K562 (cell line): ENCODE data around the gene CCN2. TPM values are rescaled to one million over a fixed set of nuclear protein-coding genes. Genes with fewer than 3 reads are reported as not detected.

ENCODE experiments used
- ATAC-seq: fragments of 200-7000 bp; cut with Tn5 transposase; 3 replicates; pipeline ENCODE4 v1.9.1; 2020; ENCODE audit warnings: moderate library complexity
- BruUV-seq: library from RNA; stranded (reverse); fragments of 400-500 nt; replicated peaks from 2 replicates; lab custom pipeline; 2021; lab: Mats Ljungman, UMichigan
- CTCF ChIA-PET: fragments of 300-600 bp; formaldehyde crosslinking; extraction: SDS; loops from one replicate; lab custom pipeline; 2021; ENCODE audit warnings: low intra/inter-chr PET ratio; lab: Yijun Ruan, JAX
- POLR2A ChIA-PET: fragments of 300-600, 350-650 bp; sonication (Branson Sonifier 250); formaldehyde crosslinking; extraction: SDS; loops from one replicate; lab custom pipeline; 2021; ENCODE audit warnings: antibody characterized with exemption, inconsistent platforms; lab: Yijun Ruan, JAX
- DNase-seq, 4 experiments: peaks; one replicate each; pipeline versions ENCODE4 v3.0.0 to v3.0.0-alpha.2; 2011 to 2018; ENCODE audit warnings: low spot score in 3 of 4, mixed read lengths in 3 of 4; ENCODE audit errors: extremely low read depth in 1 of 4
- FAIRE-seq: peaks from 2 replicates; lab custom pipeline; 2011; peaks lifted over from hg19 to GRCh38; lab: Jason Lieb, UNC
- H2AFZ ChIP-seq: 2 replicates; pipeline ENCODE4 v1.6.0; 2011; ENCODE audit warnings: low read depth, low read length, control low read depth, inconsistent platforms
- H3K27ac ChIP-seq: fragments of 200-600 bp; 3 replicates; pipeline ENCODE4 v1.8.0; 2011; ENCODE audit warnings: low read depth, mild to moderate bottlenecking, control low read depth, inconsistent platforms, low read length, moderate library complexity, mixed read lengths; ENCODE audit errors: extremely low read depth
- H3K27me3 ChIP-seq, 2 experiments: fragments of 300-600 bp in 1 of 2; 2 replicates in 1 of 2; 3 replicates in 1 of 2; pipeline versions ENCODE4 v1.6.0 to v1.8.0; 2011; ENCODE audit warnings: inconsistent platforms in 2 of 2, low read length in 2 of 2, mild to moderate bottlenecking in 1 of 2, mixed read lengths in 1 of 2, moderate library complexity in 1 of 2; ENCODE audit not compliant: control insufficient read depth in 2 of 2, insufficient read depth in 2 of 2
- H3K36me3 ChIP-seq: fragments of 300-600 bp; 3 replicates; pipeline ENCODE4 v1.8.0; 2011; ENCODE audit warnings: mild to moderate bottlenecking, low read length, inconsistent platforms; ENCODE audit not compliant: control insufficient read depth, insufficient read depth
- H3K4me1 ChIP-seq, 2 experiments: fragments of 200-600 bp in 1 of 2; replicated peaks in 1 of 2; 2 replicates in 1 of 2; 3 replicates in 1 of 2; pipeline versions ENCODE4 v1.5.1 to v1.8.0; 2011; ENCODE audit warnings: inconsistent platforms in 2 of 2, low read length in 2 of 2, mild to moderate bottlenecking in 1 of 2, mixed read lengths in 1 of 2, moderate library complexity in 1 of 2; ENCODE audit not compliant: control insufficient read depth in 2 of 2, insufficient read depth in 2 of 2
- H3K4me2 ChIP-seq: 2 replicates; pipeline ENCODE4 v1.6.1; 2011; ENCODE audit warnings: low read length, control low read depth, inconsistent platforms, mixed read lengths; ENCODE audit not compliant: insufficient read depth
- H3K4me3 ChIP-seq: fragments of 200-600 bp; sonication (generic), shearing (Covaris generic); 2 replicates; pipeline ENCODE4 v1.5.1; 2016; ENCODE audit warnings: control low read depth, inconsistent platforms
- H3K79me2 ChIP-seq: fragments of 200-600 bp; 3 replicates; pipeline ENCODE4 v1.8.0; 2011; ENCODE audit warnings: low read length, inconsistent platforms; ENCODE audit not compliant: control insufficient read depth, insufficient read depth
- H3K9ac ChIP-seq, 2 experiments: 2 replicates each; pipeline versions ENCODE4 v1.6.0 to v1.6.1; 2011; ENCODE audit warnings: low read depth in 2 of 2, low read length in 2 of 2, control low read depth in 1 of 2, inconsistent platforms in 1 of 2, mild to moderate bottlenecking in 1 of 2, mixed read lengths in 1 of 2; ENCODE audit not compliant: insufficient read depth in 1 of 2
- H3K9me1 ChIP-seq: one replicate; pipeline ENCODE4 v1.6.0; 2011; ENCODE audit warnings: inconsistent platforms, mild to moderate bottlenecking, low read length, moderate library complexity; ENCODE audit not compliant: control insufficient read depth, insufficient read depth
- H3K9me3 ChIP-seq: replicated peaks from 2 replicates; pipeline ENCODE4 v1.5.1; 2011; ENCODE audit warnings: low read depth, low read length, inconsistent platforms; ENCODE audit not compliant: control insufficient read depth, insufficient read depth
- H4K20me1 ChIP-seq: replicated peaks from 2 replicates; pipeline ENCODE4 v1.6.1; 2011; ENCODE audit warnings: low read length, inconsistent platforms, mixed read lengths; ENCODE audit not compliant: control insufficient read depth, insufficient read depth
- BMI1 ChIP-seq: fragments of 150-350 bp; IDR thresholded peaks from 2 replicates; pipeline ENCODE4 v1.6.1; 2014; ENCODE audit warnings: low read length
- CC2D1A ChIP-seq: fragments of 450-650 bp; IDR thresholded peaks from 2 replicates; pipeline ENCODE4 v1.6.1; 2017; ENCODE audit warnings: mild to moderate bottlenecking
- CHD4 ChIP-seq: fragments of 200-600 bp; sonication (generic); IDR thresholded peaks from 3 replicates; pipeline ENCODE4 v1.6.1; 2012; ENCODE audit warnings: low read depth, mild to moderate bottlenecking, mixed read lengths, low read length, inconsistent platforms; ENCODE audit not compliant: insufficient read depth, insufficient replicate concordance, poor library complexity, severe bottlenecking
- ETS2 ChIP-seq: IDR thresholded peaks from 2 replicates; pipeline ENCODE4 v1.6.1; 2016; ENCODE audit warnings: borderline replicate concordance, missing genetic modification characterization, mild to moderate bottlenecking, moderate library complexity, missing compliant biosample characterization; ENCODE audit not compliant: poor library complexity, severe bottlenecking
- HDAC3 ChIP-seq: fragments of 450-650 bp; IDR thresholded peaks from 2 replicates; pipeline ENCODE4 v1.6.1; 2018; ENCODE audit warnings: borderline replicate concordance, mild to moderate bottlenecking, moderate library complexity; ENCODE audit not compliant: partially characterized antibody
- NFXL1 ChIP-seq: fragments of 450-650 bp; formaldehyde crosslinking; IDR thresholded peaks from 2 replicates; pipeline ENCODE4 v1.4.0; 2021; ENCODE audit warnings: mild to moderate bottlenecking
- NR1H2 ChIP-seq: sonication (generic); formaldehyde crosslinking; IDR thresholded peaks from 2 replicates; pipeline ENCODE4 v1.4.0; 2020; ENCODE audit warnings: mild to moderate bottlenecking, missing genetic modification reagents
- OTX1 ChIP-seq: fragments of 450-650 bp; formaldehyde crosslinking; IDR thresholded peaks from 2 replicates; pipeline ENCODE4 v1.4.0; 2022; ENCODE audit warnings: mild to moderate bottlenecking
- ZKSCAN3 ChIP-seq: fragments of 250-450 bp; sonication (Bioruptor Pico); IDR thresholded peaks from 2 replicates; pipeline ENCODE4 v1.4.0; 2020
- ZNF311 ChIP-seq: fragments of 250-450 bp; sonication (Bioruptor Pico); IDR thresholded peaks from 2 replicates; pipeline ENCODE4 v1.4.0; 2020; ENCODE audit warnings: mild to moderate bottlenecking, moderate library complexity
- ZNF551 ChIP-seq: fragments of 250-450 bp; sonication (Bioruptor Pico); IDR thresholded peaks from 2 replicates; pipeline ENCODE4 v1.5.0; 2021; ENCODE audit warnings: mild to moderate bottlenecking, moderate library complexity
- ZNF778 ChIP-seq: fragments of 450-650 bp; formaldehyde crosslinking; IDR thresholded peaks from 2 replicates; pipeline ENCODE4 v1.4.0; 2020; ENCODE audit warnings: mild to moderate bottlenecking, moderate library complexity
- ZNF79 ChIP-seq: fragments of 250-450 bp; sonication (Bioruptor Pico); IDR thresholded peaks from 2 replicates; pipeline ENCODE4 v1.4.0; 2020; ENCODE audit warnings: low read depth, mild to moderate bottlenecking, moderate library complexity
- WGBS: fragments of 100-300 bp; shearing (Covaris generic); methylation state at CpG from one replicate; pipeline ENCODE4 v1.1.6; 2016; ENCODE audit warnings: low coverage, mixed read lengths; ENCODE audit not compliant: insufficient coverage; ENCODE audit errors: missing lambda C conversion rate; 5-methylcytosine and 5-hydroxymethylcytosine counted together
- in situ Hi-C: fragments of 300-500 bp; cut with MboI; formaldehyde crosslinking; loops from 4 replicates; pipeline ENCODE4 v1.15.0; 2018; ENCODE audit warnings: inconsistent platforms, mixed read lengths
- intact Hi-C: fragments of 100-400 bp; cut with micrococcal nuclease; formaldehyde crosslinking; loops from 2 replicates; pipeline ENCODE4 v1.14.2; 2022
- polyA plus RNA-seq, 8 experiments: library from polyadenylated mRNA; depleted of rRNA in 4 of 8; stranded (reverse) in 5 of 8; unstranded in 3 of 8; fragments of >200 nt; fragmentation: Nextera tagmentation in 2 of 8; fragmentation: Illumina TruSeq in 1 of 8; extraction: Ambion mirVana in 2 of 8; extraction: Trizol in 1 of 8; gene quantifications; 2 replicates each; pipeline versions ENCODE4 v1.2.1 to v1.2.3, GENCODE V29; 2011 to 2014; ENCODE audit warnings: inconsistent platforms in 1 of 8, missing spikeins in 1 of 8
- total RNA-seq, 7 experiments: library from RNA; depleted of rRNA in 6 of 7; stranded (reverse); fragments of >200 nt in 6 of 7; fragmentation: Illumina TruSeq in 2 of 7; extraction: Trizol in 2 of 7; gene quantifications; 2 replicates each; pipeline versions ENCODE4 v1.2.1 to v1.2.3, GENCODE V29; 2011 to 2021; ENCODE audit warnings: low replicate concordance in 1 of 7
- TF ChIP-seq, protein P1 (sequence below): fragments of 250-450 bp; sonication (Bioruptor Pico); IDR thresholded peaks from 2 replicates; pipeline ENCODE4 v1.4.0; 2020; ENCODE audit warnings: mild to moderate bottlenecking, moderate library complexity, borderline replicate concordance
- TF ChIP-seq, protein P2 (sequence below): fragments of 450-650 bp; formaldehyde crosslinking; conservative IDR thresholded peaks from 2 replicates; pipeline ENCODE4 v1.4.0; 2022; ENCODE audit warnings: mild to moderate bottlenecking, missing genetic modification characterization
- TF ChIP-seq, protein P3 (sequence below): IDR thresholded peaks from 2 replicates; pipeline ENCODE4 v1.6.1; 2011; ENCODE audit warnings: borderline replicate concordance, low read depth, mild to moderate bottlenecking, moderate library complexity, low read length; ENCODE audit not compliant: insufficient read depth, poor library complexity, severe bottlenecking

CCN2 gene
- total and polyA plus RNA-seq, 9 of the 15 experiments (the other 6 are each of a cell fraction or from before 2014, with no cell fraction given): 0.40 TPM; not detected in 8

DNA sequence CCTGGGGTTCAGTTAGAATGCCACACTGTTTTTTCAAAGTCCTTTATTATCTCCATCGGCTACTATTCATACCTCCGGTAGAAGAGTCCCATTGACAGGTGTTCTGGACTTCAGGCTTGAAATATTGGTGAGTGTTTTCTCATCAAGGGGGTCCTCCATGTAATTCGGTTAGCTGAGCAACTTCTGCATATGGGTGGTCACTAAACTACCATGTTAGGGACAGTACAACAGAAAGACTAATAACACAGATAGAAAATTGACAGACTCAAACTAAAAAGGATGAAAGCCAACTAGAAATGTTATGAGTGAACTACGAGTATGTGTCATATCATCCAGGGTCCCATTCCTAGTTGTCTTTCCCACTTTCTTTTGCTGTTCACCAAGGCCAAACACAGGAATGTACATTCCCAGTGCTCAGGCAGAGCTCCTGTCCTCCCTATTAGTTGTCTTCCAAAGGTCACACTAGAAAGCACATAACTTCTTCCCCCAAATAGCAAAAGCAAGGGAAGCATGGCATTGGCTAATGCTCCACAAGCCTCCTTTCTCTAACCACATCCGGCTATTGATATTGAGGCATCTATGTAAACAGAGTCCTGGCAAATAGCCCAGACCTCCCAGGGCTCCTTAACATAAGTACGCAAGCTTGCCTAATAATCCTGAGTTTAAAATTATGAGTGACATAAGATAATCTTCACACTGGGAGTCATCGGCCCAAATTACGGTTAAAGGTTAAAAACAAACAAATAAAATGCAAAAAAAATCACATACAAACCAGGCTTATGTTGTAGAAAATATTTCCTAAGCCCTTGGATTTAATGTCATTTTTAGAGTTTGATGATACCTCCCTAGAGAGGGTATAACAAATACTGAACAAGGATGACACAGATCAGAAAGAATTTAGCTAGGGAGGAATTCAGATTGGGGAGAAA, 13.2 kb downstream of the CCN2 start:
- ChIA-PET POLR2A (no interaction called here), CTCF (no interaction called here)
- no peak overlapping the region for H3K4me2 ChIP-seq
- H3K4me3 ChIP-seq: no peak overlapping the region
- no peaks in the 10 kb centered on the region for H3K4me1 ChIP-seq
- intact Hi-C loops: no loop called here
- DNase-seq (no peak), ATAC-seq (no peak), FAIRE-seq (no peak)
- H3K9me3 ChIP-seq: no peaks in the 10 kb centered on the region
- TF ChIP-seq NR1H2 (CRISPR knock-in tag) (no peak), ETS2 (no peak), CHD4 (no peak), NFXL1 (CRISPR knock-in tag) (no peak), ZNF551 (CRISPR knock-in tag) (no peak), CC2D1A (no peak), ZKSCAN3 (CRISPR knock-in tag) (no peak), OTX1 (CRISPR knock-in tag) (no peak), ZNF311 (no peak), HDAC3 (no peak), ZNF778 (CRISPR knock-in tag) (no peak), BMI1 (no peak), ZNF79 (CRISPR knock-in tag) (no peak)
- TF ChIP-seq, protein P1, sequence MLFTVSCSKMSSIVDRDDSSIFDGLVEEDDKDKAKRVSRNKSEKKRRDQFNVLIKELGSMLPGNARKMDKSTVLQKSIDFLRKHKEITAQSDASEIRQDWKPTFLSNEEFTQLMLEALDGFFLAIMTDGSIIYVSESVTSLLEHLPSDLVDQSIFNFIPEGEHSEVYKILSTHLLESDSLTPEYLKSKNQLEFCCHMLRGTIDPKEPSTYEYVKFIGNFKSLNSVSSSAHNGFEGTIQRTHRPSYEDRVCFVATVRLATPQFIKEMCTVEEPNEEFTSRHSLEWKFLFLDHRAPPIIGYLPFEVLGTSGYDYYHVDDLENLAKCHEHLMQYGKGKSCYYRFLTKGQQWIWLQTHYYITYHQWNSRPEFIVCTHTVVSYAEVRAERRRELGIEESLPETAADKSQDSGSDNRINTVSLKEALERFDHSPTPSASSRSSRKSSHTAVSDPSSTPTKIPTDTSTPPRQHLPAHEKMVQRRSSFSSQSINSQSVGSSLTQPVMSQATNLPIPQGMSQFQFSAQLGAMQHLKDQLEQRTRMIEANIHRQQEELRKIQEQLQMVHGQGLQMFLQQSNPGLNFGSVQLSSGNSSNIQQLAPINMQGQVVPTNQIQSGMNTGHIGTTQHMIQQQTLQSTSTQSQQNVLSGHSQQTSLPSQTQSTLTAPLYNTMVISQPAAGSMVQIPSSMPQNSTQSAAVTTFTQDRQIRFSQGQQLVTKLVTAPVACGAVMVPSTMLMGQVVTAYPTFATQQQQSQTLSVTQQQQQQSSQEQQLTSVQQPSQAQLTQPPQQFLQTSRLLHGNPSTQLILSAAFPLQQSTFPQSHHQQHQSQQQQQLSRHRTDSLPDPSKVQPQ (CRISPR knock-in tag): no peak
- TF ChIP-seq, protein P2, sequence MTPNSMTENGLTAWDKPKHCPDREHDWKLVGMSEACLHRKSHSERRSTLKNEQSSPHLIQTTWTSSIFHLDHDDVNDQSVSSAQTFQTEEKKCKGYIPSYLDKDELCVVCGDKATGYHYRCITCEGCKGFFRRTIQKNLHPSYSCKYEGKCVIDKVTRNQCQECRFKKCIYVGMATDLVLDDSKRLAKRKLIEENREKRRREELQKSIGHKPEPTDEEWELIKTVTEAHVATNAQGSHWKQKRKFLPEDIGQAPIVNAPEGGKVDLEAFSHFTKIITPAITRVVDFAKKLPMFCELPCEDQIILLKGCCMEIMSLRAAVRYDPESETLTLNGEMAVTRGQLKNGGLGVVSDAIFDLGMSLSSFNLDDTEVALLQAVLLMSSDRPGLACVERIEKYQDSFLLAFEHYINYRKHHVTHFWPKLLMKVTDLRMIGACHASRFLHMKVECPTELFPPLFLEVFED: no peak
- TF ChIP-seq, protein P3, sequence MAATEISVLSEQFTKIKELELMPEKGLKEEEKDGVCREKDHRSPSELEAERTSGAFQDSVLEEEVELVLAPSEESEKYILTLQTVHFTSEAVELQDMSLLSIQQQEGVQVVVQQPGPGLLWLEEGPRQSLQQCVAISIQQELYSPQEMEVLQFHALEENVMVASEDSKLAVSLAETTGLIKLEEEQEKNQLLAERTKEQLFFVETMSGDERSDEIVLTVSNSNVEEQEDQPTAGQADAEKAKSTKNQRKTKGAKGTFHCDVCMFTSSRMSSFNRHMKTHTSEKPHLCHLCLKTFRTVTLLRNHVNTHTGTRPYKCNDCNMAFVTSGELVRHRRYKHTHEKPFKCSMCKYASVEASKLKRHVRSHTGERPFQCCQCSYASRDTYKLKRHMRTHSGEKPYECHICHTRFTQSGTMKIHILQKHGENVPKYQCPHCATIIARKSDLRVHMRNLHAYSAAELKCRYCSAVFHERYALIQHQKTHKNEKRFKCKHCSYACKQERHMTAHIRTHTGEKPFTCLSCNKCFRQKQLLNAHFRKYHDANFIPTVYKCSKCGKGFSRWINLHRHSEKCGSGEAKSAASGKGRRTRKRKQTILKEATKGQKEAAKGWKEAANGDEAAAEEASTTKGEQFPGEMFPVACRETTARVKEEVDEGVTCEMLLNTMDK: no peak
- H3K9ac ChIP-seq: no peak overlapping the region
- H3K9me1 ChIP-seq: no peaks in the 10 kb centered on the region
- no peaks in the 10 kb centered on the region for H3K79me2 ChIP-seq
- no peak overlapping the region for H3K27ac ChIP-seq
- no peaks in the 10 kb centered on the region for H4K20me1 ChIP-seq
- no peaks in the 10 kb centered on the region for H3K27me3 ChIP-seq
- no peak overlapping the region for H2AFZ ChIP-seq
- in situ Hi-C loops: no loop called here
- 0% methylated on average over 8 of the region's 8 CpGs for WGBS
- BruUV-seq: no TSS peak
- no peaks in the 10 kb centered on the region for H3K36me3 ChIP-seq
